ENCODE measurements around the gene INCA1.

The INCA1 gene

GRCh38 chr17:5019475-5019956, 22.2 kb upstream of the INCA1 start:
- peaks cover 0 to 16% (median 1%) of the 10 kb centered on the region in 4 experiments for H3K4me1 ChIP-seq (ENCODE audit: control extremely low read depth in 1 of 4, control insufficient read depth in 4 of 4, insufficient read depth in 4 of 4, low read length in 3 of 4)
- POLR2A ChIA-PET = interaction anchor here (1.2 kb wide), 1 partner anchor 26 kb away, joined by 6 read pairs; no protein-coding TSS in a partner anchor
- no peak overlapping the region for H3K27ac ChIP-seq (ENCODE audit: insufficient read depth in 1 of 2, low read depth in 1 of 2, low read length in 2 of 2, poor library complexity in 1 of 2, severe bottlenecking in 2 of 2)
- H3K4me3 ChIP-seq (ENCODE audit: control insufficient read depth in 1 of 7, extremely low read depth in 1 of 7, insufficient read depth in 4 of 7, low read depth in 2 of 7, low read length in 6 of 7) = no peak overlapping the region
- no CpG with 5 or more reads among the region's 1 CpG for WGBS (ENCODE audit: insufficient coverage)
- peaks cover 0 to 55% (median 5%) of the 10 kb centered on the region in 5 experiments for H3K27me3 ChIP-seq (replicated peaks in 2 of 5; ENCODE audit: control insufficient read depth in 4 of 5, insufficient read depth in 5 of 5, low read length in 4 of 5)
- H3K9me3 ChIP-seq (ENCODE audit: control extremely low read depth in 1 of 5, control insufficient read depth in 4 of 5, insufficient read depth in 2 of 5, low read depth in 1 of 5, low read length in 4 of 5) = no peaks in the 10 kb centered on the region
- CTCF ChIA-PET = interaction anchor here (0.9 to 2.3 kb wide), 8 partner anchors 9 to 117 kb away, joined by 3 to 13 read pairs (median 4); partner anchors contain the start of genes CAMTA2 and SLC52A1
- DNase-seq = peak; percentile 65 to 79 (median 77)
- no peaks in the 10 kb centered on the region for H3K36me3 ChIP-seq (ENCODE audit: control insufficient read depth in 4 of 4, insufficient read depth in 4 of 4, low read length in 3 of 4)

- no peaks in the 10 kb centered on the region for H3K9me3 ChIP-seq (ENCODE audit: control extremely low read depth in 1 of 5, control insufficient read depth in 4 of 5, insufficient read depth in 2 of 5, low read depth in 1 of 5, low read length in 4 of 5)
- CTCF ChIA-PET = interaction anchor here (1.4 to 1.5 kb wide), 2 partner anchors 10 to 14 kb away, joined by 3 to 6 read pairs; no protein-coding TSS in a partner anchor
- peaks cover 0 to 13% (median 1%) of the 10 kb centered on the region in 4 experiments for H3K4me1 ChIP-seq (ENCODE audit: control extremely low read depth in 1 of 4, control insufficient read depth in 4 of 4, insufficient read depth in 4 of 4, low read length in 3 of 4)
- POLR2A ChIA-PET = interaction anchor here (0.6 kb wide), 1 partner anchor 17 kb away, joined by 3 read pairs; the partner anchor contains the start of genes INCA1 and KIF1C
- no peak overlapping the region for H3K27ac ChIP-seq (ENCODE audit: insufficient read depth in 1 of 2, low read depth in 1 of 2, low read length in 2 of 2, poor library complexity in 1 of 2, severe bottlenecking in 2 of 2)
- no peak for DNase-seq
- 98% methylated on average over 4 of the region's 4 CpGs for WGBS (ENCODE audit: insufficient coverage)
- no peak overlapping the region for H3K4me3 ChIP-seq (ENCODE audit: control insufficient read depth in 1 of 7, extremely low read depth in 1 of 7, insufficient read depth in 4 of 7, low read depth in 2 of 7, low read length in 6 of 7)
- no peaks in the 10 kb centered on the region for H3K36me3 ChIP-seq (ENCODE audit: control insufficient read depth in 4 of 4, insufficient read depth in 4 of 4, low read length in 3 of 4)
- H3K27me3 ChIP-seq (replicated peaks in 2 of 5; ENCODE audit: control insufficient read depth in 4 of 5, insufficient read depth in 5 of 5, low read length in 4 of 5) = peaks cover 0 to 57% (median 19%) of the 10 kb centered on the region in 5 experiments
These were observed 17.0 kb upstream of the INCA1 start for GRCh38 chr17:5014357-5014756.

DNA sequence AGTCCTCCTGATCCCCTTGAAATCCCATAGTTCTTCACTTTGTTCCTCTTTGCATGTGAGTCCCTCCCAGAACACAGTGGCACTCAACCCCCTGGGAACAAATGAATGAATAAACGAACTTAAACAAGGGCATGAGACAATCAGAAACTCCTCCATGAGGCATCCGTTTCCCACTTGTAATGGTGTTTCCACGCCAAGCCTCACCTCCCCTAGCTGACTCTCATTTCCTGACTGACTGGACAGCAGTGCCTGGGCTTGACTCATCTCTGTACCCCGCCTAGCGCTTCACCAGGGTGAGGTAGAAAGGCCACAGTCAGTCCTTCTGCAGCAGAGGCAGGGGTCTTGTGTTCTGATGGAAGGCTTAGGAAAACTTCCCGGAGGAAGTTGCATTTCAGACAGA, 14.6 kb upstream of the INCA1 start:
- no peak for DNase-seq
- ChIA-PET POLR2A (no interaction called here), CTCF (no interaction called here)
- Histone ChIP-seq H3K9me3 (ENCODE audit: control extremely low read depth in 1 of 5, control insufficient read depth in 4 of 5, insufficient read depth in 2 of 5, low read depth in 1 of 5, low read length in 4 of 5) (no peaks in the 10 kb centered on the region), H3K4me1 (ENCODE audit: control extremely low read depth in 1 of 4, control insufficient read depth in 4 of 4, insufficient read depth in 4 of 4, low read length in 3 of 4) (peaks cover 0 to 7% (median under 1%) of the 10 kb centered on the region in 4 experiments), H3K27ac (ENCODE audit: insufficient read depth in 1 of 2, low read depth in 1 of 2, low read length in 2 of 2, poor library complexity in 1 of 2, severe bottlenecking in 2 of 2) (no peak overlapping the region), H3K27me3 (replicated peaks in 2 of 5; ENCODE audit: control insufficient read depth in 4 of 5, insufficient read depth in 5 of 5, low read length in 4 of 5) (peaks cover 0 to 63% (median 16%) of the 10 kb centered on the region in 5 experiments), H3K36me3 (ENCODE audit: control insufficient read depth in 4 of 4, insufficient read depth in 4 of 4, low read length in 3 of 4) (no peaks in the 10 kb centered on the region), H3K4me3 (ENCODE audit: control insufficient read depth in 1 of 7, extremely low read depth in 1 of 7, insufficient read depth in 4 of 7, low read depth in 2 of 7, low read length in 6 of 7) (no peak overlapping the region)
- 97% methylated on average over 5 of the region's 6 CpGs for WGBS (ENCODE audit: insufficient coverage)

- H3K27me3 ChIP-seq (replicated peaks in 2 of 5; ENCODE audit: control insufficient read depth in 4 of 5, insufficient read depth in 5 of 5, low read length in 4 of 5) = peaks cover 0 to 61% (median 16%) of the 10 kb centered on the region in 5 experiments
- H3K9me3 ChIP-seq (ENCODE audit: control extremely low read depth in 1 of 5, control insufficient read depth in 4 of 5, insufficient read depth in 2 of 5, low read depth in 1 of 5, low read length in 4 of 5) = no peaks in the 10 kb centered on the region
- peaks cover 0 to 10% (median 0%) of the 10 kb centered on the region in 4 experiments for H3K36me3 ChIP-seq (ENCODE audit: control insufficient read depth in 4 of 4, insufficient read depth in 4 of 4, low read length in 3 of 4)
- no peak overlapping the region for H3K27ac ChIP-seq (ENCODE audit: insufficient read depth in 1 of 2, low read depth in 1 of 2, low read length in 2 of 2, poor library complexity in 1 of 2, severe bottlenecking in 2 of 2)
- H3K4me1 ChIP-seq (ENCODE audit: control extremely low read depth in 1 of 4, control insufficient read depth in 4 of 4, insufficient read depth in 4 of 4, low read length in 3 of 4) = peaks cover 0 to 6% (median 4%) of the 10 kb centered on the region in 4 experiments
- DNase-seq = no peak
- CTCF ChIA-PET = no interaction called here
- 98% methylated on average over 12 of the region's 18 CpGs for WGBS (ENCODE audit: insufficient coverage)
- no peak overlapping the region for H3K4me3 ChIP-seq (ENCODE audit: control insufficient read depth in 1 of 7, extremely low read depth in 1 of 7, insufficient read depth in 4 of 7, low read depth in 2 of 7, low read length in 6 of 7)
- POLR2A ChIA-PET = no interaction called here
These were observed 6.0 kb upstream of the INCA1 start for GRCh38 chr17:5003214-5003867.

GRCh38 chr17:5002121-5002788, 4.9 kb upstream of the INCA1 start:
- H3K27ac ChIP-seq (ENCODE audit: insufficient read depth in 1 of 2, low read depth in 1 of 2, low read length in 2 of 2, poor library complexity in 1 of 2, severe bottlenecking in 2 of 2) = no peak overlapping the region
- no peaks in the 10 kb centered on the region for H3K9me3 ChIP-seq (ENCODE audit: control extremely low read depth in 1 of 5, control insufficient read depth in 4 of 5, insufficient read depth in 2 of 5, low read depth in 1 of 5, low read length in 4 of 5)
- no peak overlapping the region for H3K4me3 ChIP-seq (ENCODE audit: control insufficient read depth in 1 of 7, extremely low read depth in 1 of 7, insufficient read depth in 4 of 7, low read depth in 2 of 7, low read length in 6 of 7)
- H3K36me3 ChIP-seq (ENCODE audit: control insufficient read depth in 4 of 4, insufficient read depth in 4 of 4, low read length in 3 of 4) = peaks cover 0 to 10% (median 0%) of the 10 kb centered on the region in 4 experiments
- H3K27me3 ChIP-seq (replicated peaks in 2 of 5; ENCODE audit: control insufficient read depth in 4 of 5, insufficient read depth in 5 of 5, low read length in 4 of 5) = peaks cover 0 to 55% (median 12%) of the 10 kb centered on the region in 5 experiments
- CTCF ChIA-PET = interaction anchor here (0.6 to 1.2 kb wide), 3 partner anchors 31 to 59 kb away, joined by 3 to 4 read pairs (median 3); no protein-coding TSS in a partner anchor
- 95% methylated on average over 20 of the region's 20 CpGs for WGBS (ENCODE audit: insufficient coverage)
- H3K4me1 ChIP-seq (ENCODE audit: control extremely low read depth in 1 of 4, control insufficient read depth in 4 of 4, insufficient read depth in 4 of 4, low read length in 3 of 4) = peaks cover 0 to 12% (median 10%) of the 10 kb centered on the region in 4 experiments
- DNase-seq = no peak
- POLR2A ChIA-PET = no interaction called here

- Histone ChIP-seq H3K4me3 (ENCODE audit: control insufficient read depth in 1 of 7, extremely low read depth in 1 of 7, insufficient read depth in 4 of 7, low read depth in 2 of 7, low read length in 6 of 7) (no peak overlapping the region), H3K4me1 (ENCODE audit: control extremely low read depth in 1 of 4, control insufficient read depth in 4 of 4, insufficient read depth in 4 of 4, low read length in 3 of 4) (peaks cover 0 to 19% (median 16%) of the 10 kb centered on the region in 4 experiments), H3K9me3 (ENCODE audit: control extremely low read depth in 1 of 5, control insufficient read depth in 4 of 5, insufficient read depth in 2 of 5, low read depth in 1 of 5, low read length in 4 of 5) (no peaks in the 10 kb centered on the region), H3K27me3 (replicated peaks in 2 of 5; ENCODE audit: control insufficient read depth in 4 of 5, insufficient read depth in 5 of 5, low read length in 4 of 5) (peaks cover 0 to 60% (median 15%) of the 10 kb centered on the region in 5 experiments), H3K27ac (ENCODE audit: insufficient read depth in 1 of 2, low read depth in 1 of 2, low read length in 2 of 2, poor library complexity in 1 of 2, severe bottlenecking in 2 of 2) (no peak overlapping the region), H3K36me3 (ENCODE audit: control insufficient read depth in 4 of 4, insufficient read depth in 4 of 4, low read length in 3 of 4) (peaks cover 0 to 10% (median 0%) of the 10 kb centered on the region in 4 experiments)
- POLR2A ChIA-PET = no interaction called here
- WGBS (ENCODE audit: insufficient coverage) = 96% methylated on average over 8 of the region's 11 CpGs
- no peak for DNase-seq
- CTCF ChIA-PET = interaction anchor here (0.9 to 1.4 kb wide), 2 partner anchors 14 to 20 kb away, joined by 3 read pairs; no protein-coding TSS in a partner anchor
These were observed 2.9 kb upstream of the INCA1 start for GRCh38 chr17:5000237-5000639.

Data from common myeloid progenitor, CD34-positive (primary cell).